IPS-20b (cell line): ENCODE measurements around the gene JMJD7.

ENCODE experiments used
- H3K27ac ChIP-seq: one replicate; pipeline ENCODE4 v1.5.1; 2013; ENCODE audit warnings: low read length
- H3K27me3 ChIP-seq: 2 replicates; pipeline ENCODE4 v1.6.1; 2013; ENCODE audit warnings: mild to moderate bottlenecking, low read length, inconsistent platforms; ENCODE audit not compliant: insufficient read depth
- H3K36me3 ChIP-seq: 2 replicates; pipeline ENCODE4 v1.6.1; 2013; ENCODE audit warnings: low read depth, mild to moderate bottlenecking, inconsistent platforms, low read length, moderate library complexity; ENCODE audit not compliant: insufficient read depth
- H3K4me1 ChIP-seq: 2 replicates; pipeline ENCODE4 v1.6.1; 2013; ENCODE audit warnings: mild to moderate bottlenecking, control low read depth, inconsistent platforms, low read length, moderate library complexity; ENCODE audit not compliant: insufficient read depth
- H3K4me3 ChIP-seq: 2 replicates; pipeline ENCODE4 v1.5.1; 2013; ENCODE audit warnings: mild to moderate bottlenecking, low read length, inconsistent platforms
- H3K9ac ChIP-seq: 2 replicates; pipeline ENCODE4 v1.6.1; 2013; ENCODE audit warnings: low read depth, mild to moderate bottlenecking, inconsistent platforms, low read length, moderate library complexity
- H3K9me3 ChIP-seq: 2 replicates; pipeline ENCODE4 v1.6.1; 2013; ENCODE audit warnings: mild to moderate bottlenecking, low read depth, low read length, inconsistent platforms; ENCODE audit not compliant: insufficient read depth

Gene JMJD7

GRCh38 chr15:41882689-41883483 lies 55.0 kb downstream of the JMJD7 start:
- H3K9me3 ChIP-seq, result no peaks in the 10 kb centered on the region
- peak overlapping the region; percentile 56; the same call in 1 of the 2 replicates for H3K4me3 ChIP-seq
- H3K27me3 ChIP-seq, result peaks cover 42% of the 10 kb centered on the region
- no peak overlapping the region for H3K27ac ChIP-seq
- H3K36me3 ChIP-seq, result no peaks in the 10 kb centered on the region
- no peak overlapping the region for H3K9ac ChIP-seq
- H3K4me1 ChIP-seq, result no peaks in the 10 kb centered on the region

GRCh38 chr15:41883484-41883825 lies 55.6 kb downstream of the JMJD7 start:
- H3K27me3 ChIP-seq, result peaks cover 42% of the 10 kb centered on the region
- H3K4me1 ChIP-seq, result no peaks in the 10 kb centered on the region
- H3K36me3 ChIP-seq, result no peaks in the 10 kb centered on the region
- H3K9ac ChIP-seq, result no peak overlapping the region
- no peak overlapping the region for H3K27ac ChIP-seq
- no peak overlapping the region for H3K4me3 ChIP-seq
- H3K9me3 ChIP-seq, result no peaks in the 10 kb centered on the region

- no peak overlapping the region for H3K27ac ChIP-seq
- peaks cover 41% of the 10 kb centered on the region for H3K27me3 ChIP-seq
- no peak overlapping the region for H3K9ac ChIP-seq
Measured at GRCh38 chr15:41884458-41884857, 56.6 kb downstream of the JMJD7 start.

GRCh38 chr15:41885321-41885720 lies 57.4 kb downstream of the JMJD7 start:
- Histone ChIP-seq H3K36me3 (no peaks in the 10 kb centered on the region), H3K4me1 (no peaks in the 10 kb centered on the region), H3K9ac (no peak overlapping the region), H3K27ac (no peak overlapping the region), H3K27me3 (peaks cover 32% of the 10 kb centered on the region), H3K9me3 (no peaks in the 10 kb centered on the region), H3K4me3 (no peak overlapping the region)

More at GRCh38 chr15:41884458-41884857, 56.6 kb downstream of the JMJD7 start:
- H3K4me1 ChIP-seq, result no peaks in the 10 kb centered on the region
- no peak overlapping the region for H3K4me3 ChIP-seq
- H3K9me3 ChIP-seq, result no peaks in the 10 kb centered on the region
- no peaks in the 10 kb centered on the region for H3K36me3 ChIP-seq

- Histone ChIP-seq H3K27ac (no peak overlapping the region), H3K27me3 (peaks cover 27% of the 10 kb centered on the region), H3K36me3 (no peaks in the 10 kb centered on the region), H3K4me3 (no peak overlapping the region), H3K4me1 (no peaks in the 10 kb centered on the region), H3K9me3 (no peaks in the 10 kb centered on the region), H3K9ac (no peak overlapping the region)
Measured at GRCh38 chr15:41885841-41886240, 57.9 kb downstream of the JMJD7 start.

- Histone ChIP-seq H3K9ac (no peak overlapping the region), H3K36me3 (no peaks in the 10 kb centered on the region), H3K27me3 (peaks cover 18% of the 10 kb centered on the region), H3K27ac (no peak overlapping the region), H3K4me1 (no peaks in the 10 kb centered on the region), H3K4me3 (no peak overlapping the region), H3K9me3 (no peaks in the 10 kb centered on the region)
Measured at GRCh38 chr15:41886741-41887140, 58.8 kb downstream of the JMJD7 start.

GRCh38 chr15:41887161-41887560 lies 59.3 kb downstream of the JMJD7 start:
- Histone ChIP-seq H3K27ac (no peak overlapping the region), H3K27me3 (peaks cover 15% of the 10 kb centered on the region), H3K4me1 (no peaks in the 10 kb centered on the region), H3K4me3 (no peak overlapping the region), H3K36me3 (no peaks in the 10 kb centered on the region), H3K9me3 (no peaks in the 10 kb centered on the region), H3K9ac (no peak overlapping the region)
